ENCODE results near the gene PID1. TPM values are rescaled to one million over a fixed set of nuclear protein-coding genes. Genes with fewer than 3 reads are reported as not detected.

PID1 gene
- total and polyA plus RNA-seq, 12 donors: 4.5 to 81.9 (median 47.0) TPM

- 66 to 77% (median 73%) methylated on average over 5 of the region's 5 CpGs for WGBS, 4 donors
- Histone ChIP-seq H3K4me3 (no peak overlapping the region), H3K9me3 (replicated peaks in 1 of 3) (no peaks in the 10 kb centered on the region), H3K27ac (no peak overlapping the region), H3K4me1 (replicated peaks in 1 of 2) (peaks cover 2 to 11% of the 10 kb centered on the region in 2 donors), H3K27me3 (no peaks in the 10 kb centered on the region), H3K36me3 (replicated peaks in 1 of 2) (no peaks in the 10 kb centered on the region)
- intact Hi-C loops (cut with DNase I): no loop called here
- no peak for TF ChIP-seq CTCF (IDR thresholded peaks at IDR 0.05)
- no peak for TF ChIP-seq POLR2A (IDR thresholded peaks at IDR 0.05)
- no peak for DNase-seq
These were observed 65.4 kb downstream of the PID1 start for GRCh38 chr2:229205704-229206103.

GRCh38 chr2:229202646-229203045, 68.4 kb downstream of the PID1 start:
- TF ChIP-seq CTCF (IDR thresholded peaks at IDR 0.05) (no peak), POLR2A (IDR thresholded peaks at IDR 0.05) (no peak)
- Histone ChIP-seq H3K9me3 (replicated peaks in 1 of 3) (no peaks in the 10 kb centered on the region), H3K36me3 (replicated peaks in 1 of 2) (no peaks in the 10 kb centered on the region), H3K27me3 (no peaks in the 10 kb centered on the region), H3K27ac (no peak overlapping the region), H3K4me3 (no peak overlapping the region), H3K4me1 (replicated peaks in 1 of 2) (peaks cover 2 to 11% of the 10 kb centered on the region in 2 donors)
- intact Hi-C loops (cut with DNase I): no loop called here
- WGBS, 4 donors: 92 to 98% (median 95%) methylated on average over 1 of the region's 1 CpG
- DNase-seq: no peak

GRCh38 chr2:229201521-229201920, 69.6 kb downstream of the PID1 start:
- peaks cover 2 to 11% of the 10 kb centered on the region in 2 donors for H3K4me1 ChIP-seq (replicated peaks in 1 of 2)
- WGBS, 4 donors: 84 to 90% (median 86%) methylated on average over 7 of the region's 7 CpGs

GRCh38 chr2:229199267-229199666, 71.8 kb downstream of the PID1 start:
- Histone ChIP-seq H3K36me3 (replicated peaks in 1 of 2) (no peaks in the 10 kb centered on the region), H3K4me3 (no peak overlapping the region), H3K9me3 (replicated peaks in 1 of 3) (no peaks in the 10 kb centered on the region), H3K4me1 (replicated peaks in 1 of 2) (peaks cover 0 to 6% of the 10 kb centered on the region in 2 donors), H3K27ac (no peak overlapping the region), H3K27me3 (no peaks in the 10 kb centered on the region)
- TF ChIP-seq POLR2A (IDR thresholded peaks at IDR 0.05) (no peak), CTCF (IDR thresholded peaks at IDR 0.05) (no peak)
- intact Hi-C loops (cut with DNase I): no loop called here
- WGBS, 4 donors: 72 to 76% (median 74%) methylated on average over 2 of the region's 2 CpGs
- no peak for DNase-seq

More at GRCh38 chr2:229201521-229201920, 69.6 kb downstream of the PID1 start:
- no peak overlapping the region for H3K4me3 ChIP-seq
- no peaks in the 10 kb centered on the region for H3K36me3 ChIP-seq (replicated peaks in 1 of 2)
- H3K27me3 ChIP-seq: no peaks in the 10 kb centered on the region
- TF ChIP-seq POLR2A (IDR thresholded peaks at IDR 0.05): no peak
- no peak for TF ChIP-seq CTCF (IDR thresholded peaks at IDR 0.05)
- H3K27ac ChIP-seq: no peak overlapping the region
- DNase-seq: no peak
- no peaks in the 10 kb centered on the region for H3K9me3 ChIP-seq (replicated peaks in 1 of 3)
- intact Hi-C loops (cut with DNase I): no loop called here
